HepG2 (cell line): ENCODE results near the gene MFRP. TPM values are rescaled to one million over a fixed set of nuclear protein-coding genes. Genes with fewer than 3 reads are reported as not detected.

ENCODE experiments used
- CREB1 ChIP-seq, 2 experiments: fragments of 450-650 bp in 1 of 2; IDR thresholded peaks; 2 replicates each; pipeline ENCODE4 v1.6.1; 2016 to 2017; ENCODE audit warnings: control low read depth in 1 of 2, mild to moderate bottlenecking in 1 of 2, missing compliant biosample characterization in 1 of 2, missing genetic modification characterization in 1 of 2
- ESRRA ChIP-seq: sonication (generic); formaldehyde crosslinking; IDR thresholded peaks from 2 replicates; pipeline ENCODE4 v1.5.1; 2020; ENCODE audit warnings: mild to moderate bottlenecking, low read depth, missing genetic modification reagents
- IRX3 ChIP-seq: sonication (generic); formaldehyde crosslinking; IDR thresholded peaks from 2 replicates; pipeline ENCODE4 v1.8.1; 2023; ENCODE audit warnings: mild to moderate bottlenecking, low read depth, missing genetic modification reagents, borderline replicate concordance
- KDM3A ChIP-seq: IDR thresholded peaks from 2 replicates; pipeline ENCODE4 v1.6.1; 2018; ENCODE audit warnings: low read depth, missing compliant biosample characterization
- KLF11 ChIP-seq: IDR thresholded peaks from 2 replicates; pipeline ENCODE4 v1.6.1; 2016; ENCODE audit warnings: missing compliant biosample characterization
- PRPF4 ChIP-seq: fragments of 200-400 bp; formaldehyde crosslinking; IDR thresholded peaks from 2 replicates; pipeline ENCODE4 v1.6.1; 2016; ENCODE audit warnings: low read length, low read depth; ENCODE audit not compliant: poor library complexity, severe bottlenecking
- SETDB1 ChIP-seq: sonication (generic); formaldehyde crosslinking; IDR thresholded peaks from 2 replicates; pipeline ENCODE4 v1.5.1; 2020; ENCODE audit warnings: missing genetic modification reagents, mild to moderate bottlenecking, borderline replicate concordance
- TEAD3 ChIP-seq: optimal IDR thresholded peaks from 2 replicates; pipeline ENCODE3; 2016; ENCODE audit warnings: borderline replicate concordance
- TOPORS ChIP-seq: sonication (generic); formaldehyde crosslinking; IDR thresholded peaks from 2 replicates; pipeline ENCODE4 v1.8.0; 2023; ENCODE audit warnings: mild to moderate bottlenecking, missing genetic modification reagents
- ZFP90 ChIP-seq: sonication (generic); formaldehyde crosslinking; IDR thresholded peaks from 2 replicates; pipeline ENCODE4 v1.8.0; 2022; ENCODE audit warnings: missing genetic modification reagents, mild to moderate bottlenecking, inconsistent platforms, borderline replicate concordance
- ZFYVE20 ChIP-seq: sonication (generic); formaldehyde crosslinking; IDR thresholded peaks from 2 replicates; pipeline ENCODE4 v1.8.0; 2023; ENCODE audit warnings: low read depth, mild to moderate bottlenecking, moderate library complexity, missing genetic modification reagents, borderline replicate concordance
- ZNF264 ChIP-seq: sonication (generic); formaldehyde crosslinking; IDR thresholded peaks from 2 replicates; pipeline ENCODE4 v1.4.0; 2020; ENCODE audit warnings: missing genetic modification reagents
- ZNF3 ChIP-seq: IDR thresholded peaks from 2 replicates; pipeline ENCODE4 v1.7.0; 2017; ENCODE audit warnings: inconsistent platforms
- ZNF629 ChIP-seq: sonication (generic); formaldehyde crosslinking; conservative IDR thresholded peaks from 2 replicates; pipeline ENCODE4 v1.5.0; 2020; ENCODE audit warnings: missing genetic modification reagents
- ZNF687 ChIP-seq: sonication (generic); formaldehyde crosslinking; IDR thresholded peaks from 2 replicates; pipeline ENCODE4 v1.5.1; 2020; ENCODE audit warnings: mild to moderate bottlenecking, missing genetic modification reagents, moderate library complexity
- ZNF761 ChIP-seq: sonication (generic); formaldehyde crosslinking; conservative IDR thresholded peaks from 2 replicates; pipeline ENCODE4 v1.4.0; 2020; ENCODE audit warnings: mild to moderate bottlenecking, missing genetic modification reagents
- ZNF772 ChIP-seq: sonication (generic); formaldehyde crosslinking; IDR thresholded peaks from 2 replicates; pipeline ENCODE4 v1.5.0; 2020; ENCODE audit warnings: mild to moderate bottlenecking, missing genetic modification reagents
- ZNF792 ChIP-seq: IDR thresholded peaks from 2 replicates; pipeline ENCODE4 v1.6.1; 2016
- ZNF891 ChIP-seq: sonication (generic); formaldehyde crosslinking; IDR thresholded peaks from 2 replicates; pipeline ENCODE4 v1.5.0; 2020; ENCODE audit warnings: mild to moderate bottlenecking, missing genetic modification reagents
- ZSCAN25 ChIP-seq: sonication (generic); formaldehyde crosslinking; IDR thresholded peaks from 2 replicates; pipeline ENCODE4 v1.8.0; 2022; ENCODE audit warnings: mild to moderate bottlenecking, missing genetic modification reagents
- polyA plus RNA-seq, 8 experiments: library from polyadenylated mRNA; depleted of rRNA in 3 of 8; stranded (reverse) in 7 of 8; unstranded in 1 of 8; fragments of >200 nt; fragmentation: Illumina TruSeq in 4 of 8; extraction: Trizol in 4 of 8; gene quantifications; 2 replicates each; pipeline versions ENCODE4 v1.2.1 to v1.2.3, GENCODE V29; 2011 to 2016; ENCODE audit warnings: low read depth in 4 of 8, missing spikeins in 1 of 8, mixed read lengths in 1 of 8; ENCODE audit not compliant: insufficient read depth in 1 of 8
- total RNA-seq, 5 experiments: library from RNA; depleted of rRNA; stranded (reverse); fragments of >200 nt; fragmentation: Illumina TruSeq; extraction: Trizol; gene quantifications; 2 replicates each; pipeline ENCODE4 v1.2.3, GENCODE V29; 2016; ENCODE audit warnings: low read depth in 1 of 5
- TF ChIP-seq, protein P1 (sequence below): sonication (generic); formaldehyde crosslinking; IDR thresholded peaks from 2 replicates; pipeline ENCODE4 v1.5.1; 2020; ENCODE audit warnings: missing genetic modification reagents, mild to moderate bottlenecking, borderline replicate concordance
- TF ChIP-seq, protein P2 (sequence below): sonication (generic); formaldehyde crosslinking; IDR thresholded peaks from 2 replicates; pipeline ENCODE4 v1.4.0; 2020; ENCODE audit warnings: missing genetic modification reagents

Gene MFRP
- total and polyA plus RNA-seq, 2 of the 13 experiments (the other 11 are each of a cell fraction or from before 2014, with no cell fraction given): not detected

- TF ChIP-seq ZNF687 (peak; percentile 56; the same call in 1 of the 2 replicates), KDM3A (CRISPR knock-in tag) (no peak), KLF11 (CRISPR knock-in tag) (no peak), ZNF792 (CRISPR knock-in tag) (no peak), ZNF772 (CRISPR knock-in tag) (0 out of 2 replicates have a peak, but pooled peaks have one; percentile 35), TOPORS (CRISPR knock-in tag) (no peak), PRPF4 (no peak), ESRRA (CRISPR knock-in tag) (no peak), ZNF264 (CRISPR knock-in tag) (no peak), ZFYVE20 (no peak), IRX3 (CRISPR knock-in tag) (no peak), SETDB1 (CRISPR knock-in tag) (no peak), ZSCAN25 (0 out of 2 replicates have a peak, but pooled peaks have one; percentile 44), ZNF3 (CRISPR knock-in tag) (no peak), TEAD3 (CRISPR knock-in tag) (no peak), ZNF629 (no peak), CREB1 (IDR thresholded peaks at IDR 0.05) (peak; percentile 92), CREB1 (CRISPR knock-in tag; IDR thresholded peaks at IDR 0.05) (peak; percentile 96), ZFP90 (CRISPR knock-in tag) (0 out of 2 replicates have a peak, but pooled peaks have one; percentile 27), ZNF891 (CRISPR knock-in tag) (0 out of 2 replicates have a peak, but pooled peaks have one; percentile 29), ZNF761 (CRISPR knock-in tag) (no peak)
- TF ChIP-seq, protein P1, sequence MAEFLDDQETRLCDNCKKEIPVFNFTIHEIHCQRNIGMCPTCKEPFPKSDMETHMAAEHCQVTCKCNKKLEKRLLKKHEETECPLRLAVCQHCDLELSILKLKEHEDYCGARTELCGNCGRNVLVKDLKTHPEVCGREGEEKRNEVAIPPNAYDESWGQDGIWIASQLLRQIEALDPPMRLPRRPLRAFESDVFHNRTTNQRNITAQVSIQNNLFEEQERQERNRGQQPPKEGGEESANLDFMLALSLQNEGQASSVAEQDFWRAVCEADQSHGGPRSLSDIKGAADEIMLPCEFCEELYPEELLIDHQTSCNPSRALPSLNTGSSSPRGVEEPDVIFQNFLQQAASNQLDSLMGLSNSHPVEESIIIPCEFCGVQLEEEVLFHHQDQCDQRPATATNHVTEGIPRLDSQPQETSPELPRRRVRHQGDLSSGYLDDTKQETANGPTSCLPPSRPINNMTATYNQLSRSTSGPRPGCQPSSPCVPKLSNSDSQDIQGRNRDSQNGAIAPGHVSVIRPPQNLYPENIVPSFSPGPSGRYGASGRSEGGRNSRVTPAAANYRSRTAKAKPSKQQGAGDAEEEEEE: no peak
- TF ChIP-seq, protein P2, sequence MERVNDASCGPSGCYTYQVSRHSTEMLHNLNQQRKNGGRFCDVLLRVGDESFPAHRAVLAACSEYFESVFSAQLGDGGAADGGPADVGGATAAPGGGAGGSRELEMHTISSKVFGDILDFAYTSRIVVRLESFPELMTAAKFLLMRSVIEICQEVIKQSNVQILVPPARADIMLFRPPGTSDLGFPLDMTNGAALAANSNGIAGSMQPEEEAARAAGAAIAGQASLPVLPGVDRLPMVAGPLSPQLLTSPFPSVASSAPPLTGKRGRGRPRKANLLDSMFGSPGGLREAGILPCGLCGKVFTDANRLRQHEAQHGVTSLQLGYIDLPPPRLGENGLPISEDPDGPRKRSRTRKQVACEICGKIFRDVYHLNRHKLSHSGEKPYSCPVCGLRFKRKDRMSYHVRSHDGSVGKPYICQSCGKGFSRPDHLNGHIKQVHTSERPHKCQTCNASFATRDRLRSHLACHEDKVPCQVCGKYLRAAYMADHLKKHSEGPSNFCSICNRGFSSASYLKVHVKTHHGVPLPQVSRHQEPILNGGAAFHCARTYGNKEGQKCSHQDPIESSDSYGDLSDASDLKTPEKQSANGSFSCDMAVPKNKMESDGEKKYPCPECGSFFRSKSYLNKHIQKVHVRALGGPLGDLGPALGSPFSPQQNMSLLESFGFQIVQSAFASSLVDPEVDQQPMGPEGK (CRISPR knock-in tag): peak; percentile 20; the same call in 1 of the 2 replicates
Observed at GRCh38 chr11:119334174-119334930, 12.2 kb downstream of the MFRP start, which contains the start of gene RNF26 (continued).
